Natural killer cell (primary cell): ENCODE results near the gene PLXNC1. TPM values are rescaled to one million over a fixed set of nuclear protein-coding genes. Genes with fewer than 3 reads are reported as not detected.

Experiments
- ATAC-seq, 3 donors: fragments of 150-1000 bp in 2 of 3; fragments of 200-7000 bp in 1 of 3; cut with Tn5 transposase; 1 replicate in 1 of 3; 2 replicates in 2 of 3; pipeline ENCODE4 v1.10.0; 2021; ENCODE audit warnings: mild to moderate bottlenecking in 2 of 3, moderate library complexity in 2 of 3
- DNase-seq, 2 donors: peaks; one replicate each; pipeline versions ENCODE4 v3.0.0 to v3.0.0-alpha.2; 2013 to 2021; ENCODE audit warnings: mixed read lengths in 1 of 2
- H3K27ac ChIP-seq: one replicate; pipeline ENCODE4 v1.5.1; 2013; ENCODE audit warnings: mild to moderate bottlenecking, low read length
- H3K27me3 ChIP-seq: one replicate; pipeline ENCODE4 v1.6.1; 2013; ENCODE audit warnings: low read length; ENCODE audit not compliant: control insufficient read depth, insufficient read depth
- H3K36me3 ChIP-seq: one replicate; pipeline ENCODE4 v1.6.1; 2013; ENCODE audit warnings: low read length; ENCODE audit not compliant: control insufficient read depth, insufficient read depth
- H3K4me1 ChIP-seq: one replicate; pipeline ENCODE4 v1.6.1; 2013; ENCODE audit warnings: low read length; ENCODE audit not compliant: control insufficient read depth, insufficient read depth
- H3K4me3 ChIP-seq: one replicate; pipeline ENCODE4 v1.5.1; 2013; ENCODE audit warnings: low read length
- H3K9me3 ChIP-seq: one replicate; pipeline ENCODE4 v1.6.1; 2013; ENCODE audit warnings: low read length; ENCODE audit not compliant: control insufficient read depth, insufficient read depth
- H3K27ac Mint-ChIP-seq, 2 donors: one replicate each; pipeline ENCODE4 v1.8.0; 2022; ENCODE audit warnings: mild to moderate bottlenecking in 2 of 2, mixed read lengths in 2 of 2, moderate library complexity in 1 of 2
- H3K27me3 Mint-ChIP-seq, 2 donors: one replicate each; pipeline ENCODE4 v1.8.0; 2022; ENCODE audit warnings: low read depth in 2 of 2, mixed read lengths in 2 of 2
- H3K36me3 Mint-ChIP-seq: one replicate; pipeline ENCODE4 v1.8.0; 2022; ENCODE audit warnings: mixed read lengths
- H3K4me1 Mint-ChIP-seq, 2 donors: one replicate each; pipeline ENCODE4 v1.8.0; 2022; ENCODE audit warnings: mixed read lengths in 2 of 2
- H3K4me3 Mint-ChIP-seq: one replicate; pipeline ENCODE4 v1.8.0; 2022; ENCODE audit warnings: mild to moderate bottlenecking, moderate library complexity, mixed read lengths
- H3K9me3 Mint-ChIP-seq, 2 donors: one replicate each; pipeline ENCODE4 v1.8.0; 2022; ENCODE audit warnings: mixed read lengths in 2 of 2
- WGBS: methylation state at CpG from one replicate; pipeline ENCODE4 v1.1.7; 2013; ENCODE audit warnings: missing lambda C conversion rate; ENCODE audit not compliant: insufficient coverage; 5-methylcytosine and 5-hydroxymethylcytosine counted together
- intact Hi-C: fragments of 100-400 bp; cut with micrococcal nuclease; formaldehyde crosslinking; loops from one replicate; pipeline ENCODE4 v1.14.2; 2022
- total RNA-seq, 4 donors: library from RNA; stranded (reverse); fragments of 120-200 nt in 1 of 4; gene quantifications; one replicate each; pipeline versions ENCODE4 v1.2.3 to v1.2.4, GENCODE V29; 2013 to 2022
- TF ChIP-seq, protein P1 (sequence below): fragments of 200-600 bp; IDR thresholded peaks from one replicate; pipeline ENCODE4 v1.8.0; 2022; ENCODE audit warnings: antibody characterized with exemption

The PLXNC1 gene
- total RNA-seq, 3 donors from 2014 or later (not counting 1 experiment from before 2014, with no cell fraction given), result 22.0 to 30.7 (median 26.5) TPM

DNA sequence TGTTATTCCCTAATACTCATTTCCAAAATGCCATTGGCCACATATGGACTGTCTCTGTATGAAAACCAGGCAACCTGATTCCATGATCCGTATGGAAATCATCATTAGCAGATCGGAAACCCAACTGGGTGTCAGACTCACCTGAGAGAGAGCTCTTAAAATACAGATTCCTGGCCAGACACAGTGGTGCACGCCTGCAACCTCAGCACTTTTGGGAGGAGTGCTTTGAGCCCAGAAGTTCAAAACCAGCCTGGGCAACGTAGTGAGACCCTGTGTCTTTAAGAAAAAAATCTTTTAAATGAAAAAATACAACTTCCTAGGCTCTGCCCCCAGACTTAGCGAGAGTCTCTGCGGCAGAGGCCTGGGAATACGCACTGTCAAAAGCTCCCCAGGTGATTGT is 37.4 kb downstream of the PLXNC1 start:
- H3K27me3 Mint-ChIP-seq, result no peaks in the 10 kb centered on the region
- H3K27ac Mint-ChIP-seq, result no peak overlapping the region
- H3K9me3 Mint-ChIP-seq, result peaks cover 2 to 3% of the 10 kb centered on the region in 2 donors
- H3K4me3 ChIP-seq, result no peak overlapping the region
- TF ChIP-seq, protein P1, sequence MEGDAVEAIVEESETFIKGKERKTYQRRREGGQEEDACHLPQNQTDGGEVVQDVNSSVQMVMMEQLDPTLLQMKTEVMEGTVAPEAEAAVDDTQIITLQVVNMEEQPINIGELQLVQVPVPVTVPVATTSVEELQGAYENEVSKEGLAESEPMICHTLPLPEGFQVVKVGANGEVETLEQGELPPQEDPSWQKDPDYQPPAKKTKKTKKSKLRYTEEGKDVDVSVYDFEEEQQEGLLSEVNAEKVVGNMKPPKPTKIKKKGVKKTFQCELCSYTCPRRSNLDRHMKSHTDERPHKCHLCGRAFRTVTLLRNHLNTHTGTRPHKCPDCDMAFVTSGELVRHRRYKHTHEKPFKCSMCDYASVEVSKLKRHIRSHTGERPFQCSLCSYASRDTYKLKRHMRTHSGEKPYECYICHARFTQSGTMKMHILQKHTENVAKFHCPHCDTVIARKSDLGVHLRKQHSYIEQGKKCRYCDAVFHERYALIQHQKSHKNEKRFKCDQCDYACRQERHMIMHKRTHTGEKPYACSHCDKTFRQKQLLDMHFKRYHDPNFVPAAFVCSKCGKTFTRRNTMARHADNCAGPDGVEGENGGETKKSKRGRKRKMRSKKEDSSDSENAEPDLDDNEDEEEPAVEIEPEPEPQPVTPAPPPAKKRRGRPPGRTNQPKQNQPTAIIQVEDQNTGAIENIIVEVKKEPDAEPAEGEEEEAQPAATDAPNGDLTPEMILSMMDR, result no peak
- peaks cover 3% of the 10 kb centered on the region for H3K9me3 ChIP-seq
- no peak overlapping the region for H3K27ac ChIP-seq
- no peaks in the 10 kb centered on the region for H3K27me3 ChIP-seq
- intact Hi-C loops, result no loop called here
- peaks cover 5 to 9% of the 10 kb centered on the region in 2 donors for H3K4me1 Mint-ChIP-seq
- H3K4me1 ChIP-seq, result peaks cover 9% of the 10 kb centered on the region
- H3K36me3 Mint-ChIP-seq, result peaks cover 4% of the 10 kb centered on the region
- DNase-seq (no peak), ATAC-seq (no peak)
- no peak overlapping the region for H3K4me3 Mint-ChIP-seq
- H3K36me3 ChIP-seq, result peaks cover 17% of the 10 kb centered on the region
- WGBS, result 88% methylated on average over 7 of the region's 7 CpGs

DNA sequence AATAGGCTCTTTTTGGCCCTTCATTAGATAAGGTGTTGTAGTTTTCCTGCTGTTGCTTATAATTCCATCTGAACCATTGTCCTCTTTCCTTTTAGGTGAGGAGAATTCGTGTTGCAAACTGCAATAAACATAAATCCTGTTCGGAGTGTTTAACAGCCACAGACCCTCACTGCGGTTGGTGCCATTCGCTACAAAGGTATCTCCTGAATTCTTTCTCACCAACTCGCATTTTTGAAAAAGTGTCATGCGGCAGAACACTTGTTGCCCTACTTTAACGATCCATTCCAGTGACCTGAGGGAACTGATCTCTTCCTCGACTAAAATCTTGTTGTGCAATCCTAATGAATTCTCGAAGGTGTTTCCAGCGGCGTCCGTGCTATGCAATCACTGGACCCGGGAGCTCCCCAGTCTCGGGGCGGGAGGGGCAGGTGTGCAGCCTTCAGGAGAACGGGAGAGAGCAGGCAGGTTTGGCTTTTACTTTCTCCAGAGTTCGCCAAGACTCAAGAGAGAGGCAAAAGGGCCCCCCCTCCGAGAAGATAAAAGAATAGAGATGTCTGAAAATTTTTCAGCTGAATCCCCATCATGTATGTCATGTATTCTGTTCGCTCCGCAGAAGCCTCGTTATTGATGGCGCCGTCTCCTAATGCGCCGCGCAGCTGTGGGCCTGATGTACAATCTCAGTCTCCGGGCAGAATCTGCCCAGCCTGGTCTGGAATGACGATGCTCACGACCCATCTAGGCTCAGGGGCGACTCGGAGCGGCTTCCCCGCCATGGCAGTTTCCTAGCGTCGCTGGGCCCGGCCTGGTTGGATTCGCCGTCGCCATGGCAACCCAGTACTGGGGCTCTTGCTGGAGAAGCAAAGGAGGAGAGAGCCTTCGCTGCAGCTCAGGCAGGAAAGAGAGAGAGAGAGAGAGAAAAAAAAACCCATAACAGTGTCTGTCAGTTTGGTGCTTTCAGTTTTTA is 38.2 kb downstream of the PLXNC1 start:
- intact Hi-C loops, result no loop called here
- H3K27me3 Mint-ChIP-seq, result no peaks in the 10 kb centered on the region
- Histone ChIP-seq H3K27ac (no peak overlapping the region), H3K27me3 (no peaks in the 10 kb centered on the region), H3K36me3 (peaks cover 18% of the 10 kb centered on the region), H3K4me1 (peaks cover under 1% of the 10 kb centered on the region), H3K4me3 (no peak overlapping the region), H3K9me3 (peaks cover under 1% of the 10 kb centered on the region)
- ATAC-seq (no peak), DNase-seq (no peak)
- WGBS, result 96% methylated on average over 40 of the region's 40 CpGs
- H3K27ac Mint-ChIP-seq, result no peak overlapping the region
- H3K4me3 Mint-ChIP-seq, result no peak overlapping the region
- peaks cover 2 to 3% of the 10 kb centered on the region in 2 donors for H3K9me3 Mint-ChIP-seq
- TF ChIP-seq, protein P1, result no peak
- peaks cover 4% of the 10 kb centered on the region in 2 donors for H3K4me1 Mint-ChIP-seq
- peaks cover 7% of the 10 kb centered on the region for H3K36me3 Mint-ChIP-seq

DNA sequence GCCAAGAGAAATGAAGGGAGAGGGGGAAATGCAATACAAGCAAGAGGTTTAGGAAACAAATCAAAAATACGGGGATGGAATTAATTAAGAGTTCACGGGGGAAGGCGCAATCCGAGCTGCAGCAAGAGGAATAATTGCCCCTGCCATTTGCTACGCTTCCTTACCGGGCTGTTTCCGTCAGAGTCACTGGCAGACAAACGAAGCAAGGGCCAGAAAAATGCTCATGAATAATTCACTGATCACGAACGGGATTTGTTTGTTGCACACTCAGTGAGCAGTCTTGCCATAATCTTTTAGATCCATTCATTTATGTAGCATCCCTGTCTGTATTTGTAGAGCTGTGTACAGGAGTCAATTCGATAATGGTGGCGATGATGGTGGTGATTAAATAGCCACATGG is 39.0 kb downstream of the PLXNC1 start:
- ATAC-seq (no peak), DNase-seq (no peak)
- WGBS, result 98% methylated on average over 12 of the region's 12 CpGs
- H3K4me3 Mint-ChIP-seq, result no peak overlapping the region
- TF ChIP-seq, protein P1, result no peak
- peaks cover 7% of the 10 kb centered on the region for H3K36me3 Mint-ChIP-seq
- Histone ChIP-seq H3K36me3 (peaks cover 18% of the 10 kb centered on the region), H3K4me3 (no peak overlapping the region), H3K4me1 (no peaks in the 10 kb centered on the region), H3K27me3 (no peaks in the 10 kb centered on the region), H3K27ac (no peak overlapping the region), H3K9me3 (no peaks in the 10 kb centered on the region)
- intact Hi-C loops, result no loop called here
- H3K4me1 Mint-ChIP-seq, result peaks cover 0 to 7% of the 10 kb centered on the region in 2 donors
- no peak overlapping the region for H3K27ac Mint-ChIP-seq
- peaks cover 2 to 3% of the 10 kb centered on the region in 2 donors for H3K9me3 Mint-ChIP-seq
- H3K27me3 Mint-ChIP-seq, result no peaks in the 10 kb centered on the region
